GM21381 (cell line): ENCODE data around the gene SLC6A9.

Source experiments
- ATAC-seq: cut with Tn5 transposase; IDR thresholded peaks from one replicate; pipeline ENCODE4 v1.9.1; 2021; ENCODE audit warnings: mild to moderate bottlenecking, moderate library complexity; ENCODE audit not compliant: unreplicated experiment

Gene SLC6A9

GRCh38 chr1:44049839-44050238, 18.6 kb upstream of the SLC6A9 start:
- ATAC-seq = no peak

GRCh38 chr1:44048532-44049215, 17.4 kb upstream of the SLC6A9 start:
- no peak for ATAC-seq

- ATAC-seq = no peak
Measured at GRCh38 chr1:44047131-44047530, 15.9 kb upstream of the SLC6A9 start.

- no peak for ATAC-seq
Measured at GRCh38 chr1:44045064-44045463, 13.8 kb upstream of the SLC6A9 start.

GRCh38 chr1:44044071-44044801, 13.0 kb upstream of the SLC6A9 start:
- no peak for ATAC-seq

GRCh38 chr1:44043176-44044070, 12.2 kb upstream of the SLC6A9 start:
- no peak for ATAC-seq

GRCh38 chr1:44040846-44041245, 9.6 kb upstream of the SLC6A9 start:
- no peak for ATAC-seq

GRCh38 chr1:44040418-44040817, 9.2 kb upstream of the SLC6A9 start:
- no peak for ATAC-seq

GRCh38 chr1:44038876-44039657, 7.8 kb upstream of the SLC6A9 start:
- no peak for ATAC-seq

- no peak for ATAC-seq
Measured at GRCh38 chr1:44037154-44037553, 5.9 kb upstream of the SLC6A9 start.

GRCh38 chr1:44036409-44037139, 5.3 kb upstream of the SLC6A9 start:
- ATAC-seq = no peak

- no peak for ATAC-seq
Measured at GRCh38 chr1:44035726-44036408, 4.6 kb upstream of the SLC6A9 start.

- ATAC-seq = no peak
Measured at GRCh38 chr1:44034976-44035716, 3.9 kb upstream of the SLC6A9 start.

GRCh38 chr1:44034423-44034822, 3.2 kb upstream of the SLC6A9 start:
- ATAC-seq = no peak

- no peak for ATAC-seq
Measured at GRCh38 chr1:44033756-44034155, 2.5 kb upstream of the SLC6A9 start.

- ATAC-seq = no peak
Measured at GRCh38 chr1:44033041-44033575, 1.8 kb upstream of the SLC6A9 start.

- ATAC-seq = no peak
Measured at GRCh38 chr1:44032170-44032790, 1.0 kb upstream of the SLC6A9 start.

GRCh38 chr1:44030605-44031251, 534 bp downstream of the SLC6A9 start:
- ATAC-seq = peak; percentile 24
